AG09319 (cell line): ENCODE data around the gene ZDHHC22.

Source experiments
- DNase-seq: peaks from one replicate; pipeline ENCODE4 v3.0.0-alpha.2; 2010; ENCODE audit warnings: low read depth; ENCODE audit errors: extremely low read depth
- TF ChIP-seq, protein P1 (sequence below): IDR thresholded peaks from 2 replicates; pipeline ENCODE4 v1.5.1; 2011; ENCODE audit warnings: low read depth, mild to moderate bottlenecking, inconsistent platforms, low read length, moderate library complexity

ZDHHC22 gene, protein sequence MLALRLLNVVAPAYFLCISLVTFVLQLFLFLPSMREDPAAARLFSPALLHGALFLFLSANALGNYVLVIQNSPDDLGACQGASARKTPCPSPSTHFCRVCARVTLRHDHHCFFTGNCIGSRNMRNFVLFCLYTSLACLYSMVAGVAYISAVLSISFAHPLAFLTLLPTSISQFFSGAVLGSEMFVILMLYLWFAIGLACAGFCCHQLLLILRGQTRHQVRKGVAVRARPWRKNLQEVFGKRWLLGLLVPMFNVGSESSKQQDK

DNA sequence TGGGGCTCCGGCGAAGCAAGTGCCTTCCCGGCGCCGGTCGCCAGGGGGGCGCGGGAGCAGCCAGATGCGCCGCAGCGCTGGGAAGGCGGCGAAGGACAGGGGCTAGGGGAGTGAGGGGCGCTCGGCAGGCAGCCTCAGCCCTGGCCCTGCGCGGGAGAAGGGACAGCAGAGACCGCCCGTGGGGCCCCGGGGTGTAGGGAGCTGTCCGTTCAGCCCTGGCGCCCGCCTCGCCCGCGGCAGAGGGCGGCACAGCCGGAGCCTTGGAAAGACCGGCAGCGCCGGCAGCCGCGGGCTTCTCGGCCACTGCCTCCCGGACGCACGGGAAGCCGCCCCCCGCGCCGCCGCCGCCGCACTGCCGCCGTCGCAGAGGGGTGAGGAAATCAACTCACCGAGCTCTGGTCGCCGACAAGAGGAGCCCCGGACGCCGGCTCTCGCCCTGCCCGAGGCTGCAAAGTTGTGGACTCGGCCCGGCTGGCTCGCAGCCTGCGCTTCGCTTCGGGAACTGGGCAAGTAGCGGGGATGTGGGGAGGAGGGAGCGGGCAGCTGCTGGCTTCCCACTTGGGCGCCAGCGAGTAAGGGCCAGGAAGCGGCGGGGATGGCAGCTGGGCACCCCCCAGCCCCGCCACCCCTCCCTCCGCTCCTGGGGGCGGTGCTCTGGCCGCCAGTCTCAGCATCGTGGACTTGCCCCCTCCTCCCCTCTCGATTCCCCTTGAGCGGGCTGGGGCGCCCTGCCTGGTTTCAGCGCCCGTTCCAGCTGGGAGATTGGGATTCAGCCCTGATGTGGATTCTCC lies at the start of gene ZDHHC22:
ZDHHC22 (minus strand) TSS at position 578 of the 791 bp plus-strand sequence. CDS start 2,053 bp downstream, outside the sequence.
- DNase-seq: no peak
- TF ChIP-seq, protein P1, sequence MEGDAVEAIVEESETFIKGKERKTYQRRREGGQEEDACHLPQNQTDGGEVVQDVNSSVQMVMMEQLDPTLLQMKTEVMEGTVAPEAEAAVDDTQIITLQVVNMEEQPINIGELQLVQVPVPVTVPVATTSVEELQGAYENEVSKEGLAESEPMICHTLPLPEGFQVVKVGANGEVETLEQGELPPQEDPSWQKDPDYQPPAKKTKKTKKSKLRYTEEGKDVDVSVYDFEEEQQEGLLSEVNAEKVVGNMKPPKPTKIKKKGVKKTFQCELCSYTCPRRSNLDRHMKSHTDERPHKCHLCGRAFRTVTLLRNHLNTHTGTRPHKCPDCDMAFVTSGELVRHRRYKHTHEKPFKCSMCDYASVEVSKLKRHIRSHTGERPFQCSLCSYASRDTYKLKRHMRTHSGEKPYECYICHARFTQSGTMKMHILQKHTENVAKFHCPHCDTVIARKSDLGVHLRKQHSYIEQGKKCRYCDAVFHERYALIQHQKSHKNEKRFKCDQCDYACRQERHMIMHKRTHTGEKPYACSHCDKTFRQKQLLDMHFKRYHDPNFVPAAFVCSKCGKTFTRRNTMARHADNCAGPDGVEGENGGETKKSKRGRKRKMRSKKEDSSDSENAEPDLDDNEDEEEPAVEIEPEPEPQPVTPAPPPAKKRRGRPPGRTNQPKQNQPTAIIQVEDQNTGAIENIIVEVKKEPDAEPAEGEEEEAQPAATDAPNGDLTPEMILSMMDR: peak; percentile 16

DNA sequence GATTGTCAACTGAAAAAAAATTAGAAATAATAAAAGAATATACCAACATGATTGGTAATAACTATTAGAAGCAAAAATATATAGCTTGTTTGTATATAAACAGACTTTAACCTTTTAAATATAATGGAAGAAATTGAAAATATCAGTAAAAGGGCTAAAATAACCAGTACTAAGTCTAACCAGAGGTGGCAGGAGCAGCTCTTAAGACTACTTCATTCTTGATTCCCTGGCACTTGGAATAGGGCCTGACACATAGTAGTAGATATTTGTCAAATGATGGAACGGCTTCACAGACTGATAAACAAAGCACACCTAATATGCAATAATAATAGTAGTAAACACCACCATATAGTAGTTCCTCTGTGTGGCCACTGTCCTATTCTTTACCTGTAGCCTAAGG lies 49.4 kb upstream of the ZDHHC22 start:
- TF ChIP-seq, protein P1: no peak; the same call in 1 of the 2 replicates
- no peak for DNase-seq

DNA sequence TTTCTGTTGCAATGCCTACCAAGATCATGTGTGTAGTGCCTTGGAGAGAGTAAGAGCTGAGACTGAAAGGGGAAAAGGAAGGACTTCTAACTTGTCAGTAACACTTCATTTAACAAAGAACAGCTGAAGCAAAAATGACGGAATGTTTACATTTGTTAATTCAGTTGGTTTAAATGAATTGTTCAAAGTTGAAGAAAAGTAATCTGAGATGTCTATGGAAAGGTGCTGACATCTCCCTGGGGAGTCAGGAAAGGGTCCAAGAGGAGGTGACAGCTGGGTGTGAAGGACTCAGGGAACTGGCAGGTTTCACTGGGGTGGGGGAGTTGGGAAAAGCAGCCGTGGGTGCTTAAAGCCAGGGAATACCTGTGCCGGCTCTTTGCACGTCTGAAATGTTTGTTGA lies 47.9 kb upstream of the ZDHHC22 start:
- TF ChIP-seq, protein P1: no peak

DNA sequence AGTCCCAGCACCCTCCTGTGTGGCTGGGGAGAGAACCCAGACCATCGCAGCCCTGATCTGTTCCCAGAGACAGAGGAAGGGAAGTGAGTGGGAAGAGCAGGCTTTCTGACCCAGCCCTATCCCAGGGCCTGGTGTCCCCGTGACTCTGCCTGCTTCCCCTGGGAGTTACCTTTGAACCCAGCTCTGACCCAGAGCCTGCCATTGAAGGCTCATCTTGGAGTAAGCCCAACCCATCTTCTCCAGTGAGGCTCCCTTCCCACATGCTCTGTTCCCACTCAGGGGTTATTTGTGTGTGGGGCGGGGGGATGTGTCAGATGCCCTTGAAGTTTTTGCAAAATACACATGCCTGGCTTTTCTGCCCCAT lies 46.0 kb upstream of the ZDHHC22 start:
- DNase-seq: no peak
- TF ChIP-seq, protein P1: no peak

More for the DNA sequence above, 47.9 kb upstream of the ZDHHC22 start:
- no peak for DNase-seq

DNA sequence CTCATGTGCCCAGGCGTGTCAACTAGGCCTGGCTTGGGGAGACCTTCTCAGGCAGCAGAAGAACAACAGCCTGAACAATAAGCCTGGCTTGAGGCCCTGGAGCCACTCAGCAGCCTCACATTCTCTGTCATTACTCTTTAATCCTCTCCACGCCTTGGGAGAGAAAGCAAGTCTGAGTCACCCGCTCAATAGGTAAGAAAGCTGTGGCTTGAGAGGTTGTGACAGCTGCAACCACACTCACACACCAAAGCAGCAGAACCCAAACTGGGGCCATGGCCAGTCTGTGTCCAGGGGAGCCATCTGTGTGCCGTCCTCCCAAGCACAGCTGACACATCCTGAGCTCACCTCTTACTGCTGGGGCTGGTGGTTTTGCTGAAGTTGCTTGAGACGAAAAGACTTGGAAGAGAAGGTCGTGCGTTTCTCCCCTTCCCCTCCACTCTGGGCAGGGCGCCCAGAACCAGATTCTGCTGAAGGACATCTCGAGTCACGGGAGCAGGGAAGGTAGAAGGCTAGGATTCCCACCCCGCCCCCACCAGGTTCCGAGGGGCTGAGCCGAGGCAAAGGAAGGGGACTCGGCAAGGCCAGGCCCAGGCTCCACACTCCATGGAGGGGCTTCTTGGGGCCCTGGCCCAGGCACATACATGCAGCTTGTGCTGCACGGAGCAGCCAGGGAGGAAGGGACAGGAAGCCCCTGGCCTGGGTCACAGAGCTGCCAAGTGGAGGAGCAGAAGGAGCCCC lies 45.5 kb upstream of the ZDHHC22 start:
- TF ChIP-seq, protein P1: no peak

DNA sequence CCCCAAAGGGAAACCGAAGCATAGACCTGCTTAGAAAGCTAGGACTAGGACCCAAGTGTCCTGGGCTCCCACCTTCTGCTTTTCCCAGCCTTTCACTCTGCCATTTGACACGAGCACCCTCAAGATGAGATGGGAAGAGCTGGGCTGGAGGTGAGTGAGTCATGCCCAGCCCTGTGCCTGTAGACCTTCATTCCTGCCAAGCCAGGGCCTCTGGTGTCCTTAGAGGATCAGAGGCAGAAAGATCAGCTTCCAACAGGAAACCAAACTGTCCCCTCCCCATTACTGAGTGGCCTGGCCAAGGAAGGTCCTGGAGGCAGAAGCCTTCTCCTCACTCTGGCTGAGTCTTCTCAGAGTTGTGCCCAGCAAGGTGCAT lies 43.5 kb upstream of the ZDHHC22 start:
- no peak for DNase-seq
- TF ChIP-seq, protein P1: no peak

More for the DNA sequence above, 45.5 kb upstream of the ZDHHC22 start:
- no peak for DNase-seq
